Measurements from ENCODE around the gene FOXRED2. TPM values are rescaled to one million over a fixed set of nuclear protein-coding genes. Genes with fewer than 3 reads are reported as not detected.

FOXRED2 gene
- total and polyA plus RNA-seq, 2 of the 8 experiments (the other 6 are each of a cell fraction or from before 2014, with no cell fraction given) = 11.5 to 27.8 TPM

DNA sequence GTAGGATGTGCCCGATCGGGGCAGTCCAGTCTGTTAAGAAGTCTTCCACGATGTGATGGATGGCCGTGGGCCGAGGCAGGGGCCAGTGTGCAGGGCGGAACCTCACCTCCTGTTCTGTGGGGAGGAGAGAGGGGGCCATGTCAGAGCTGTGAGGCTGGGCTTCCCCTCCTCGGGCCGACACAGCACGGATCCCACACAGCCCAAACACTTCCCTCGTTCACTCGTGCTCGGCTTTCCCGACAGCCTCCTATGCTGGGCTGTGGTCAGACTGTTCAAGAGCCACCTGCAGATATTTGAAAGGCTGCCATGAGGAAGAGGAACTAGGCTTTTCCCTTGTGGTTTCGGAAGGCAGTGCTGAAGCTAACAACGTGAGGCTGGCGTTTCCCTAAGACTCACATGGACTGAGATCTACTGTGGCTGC lies 13.1 kb downstream of the FOXRED2 start:
- CTCF ChIA-PET (ENCODE audit: partially characterized antibody) = interaction anchor here (0.6 to 2.0 kb wide), 5 partner anchors 8 to 232 kb away, joined by 3 to 7 read pairs (median 5); no protein-coding TSS in a partner anchor
- H2BK120ac ChIP-seq (replicated peaks; ENCODE audit: low read depth, low read length) = no peak overlapping the region
- H2BK15ac ChIP-seq (ENCODE audit: low read length) = no peak overlapping the region

More for the DNA sequence above, 13.1 kb downstream of the FOXRED2 start:
- Histone ChIP-seq H3K14ac (ENCODE audit: insufficient read length) (no peak overlapping the region), H4K91ac (replicated peaks; ENCODE audit: insufficient read length, low read length) (no peak overlapping the region), H2BK12ac (ENCODE audit: low read depth, low read length) (no peak overlapping the region), H3K4me1 (replicated peaks in 1 of 4; ENCODE audit: control insufficient read depth in 3 of 4, insufficient read depth in 4 of 4, low read length in 3 of 4) (no peaks in the 10 kb centered on the region), H2AFZ (ENCODE audit: low read length) (no peak overlapping the region), H3K27ac (ENCODE audit: low read depth, low read length) (no peak overlapping the region), H3K9me3 (ENCODE audit: insufficient read depth in 2 of 2, low read depth in 1 of 2, low read length in 1 of 2) (no peaks in the 10 kb centered on the region), H3K56ac (replicated peaks; ENCODE audit: insufficient read length, low read depth, low read length) (no peak overlapping the region), H3K23ac (ENCODE audit: insufficient read length) (no peak overlapping the region), H3K4ac (replicated peaks; ENCODE audit: insufficient read length, low read depth, low read length) (no peak overlapping the region), H3K4me2 (ENCODE audit: insufficient read depth in 1 of 2, low read depth in 2 of 2, low read length in 2 of 2) (no peak overlapping the region), H3K27me3 (replicated peaks in 1 of 4; ENCODE audit: control insufficient read depth in 3 of 4, extremely low read depth in 1 of 4, insufficient read depth in 3 of 4, low read length in 3 of 4) (no peaks in the 10 kb centered on the region; a peak in 1 of 7 replicates), H4K5ac (ENCODE audit: insufficient read length, low read depth, low read length) (no peak overlapping the region), H4K20me1 (replicated peaks in 1 of 2; ENCODE audit: control insufficient read depth in 1 of 2, insufficient read depth in 2 of 2, low read length in 2 of 2) (no peaks in the 10 kb centered on the region), H3K23me2 (ENCODE audit: low read depth, low read length) (no peaks in the 10 kb centered on the region), H4K8ac (ENCODE audit: extremely low read depth, insufficient read depth, low read length) (no peak overlapping the region), H3K79me2 (ENCODE audit: control insufficient read depth in 1 of 2, insufficient read depth in 2 of 2, low read length in 2 of 2) (no peaks in the 10 kb centered on the region), H3K79me1 (ENCODE audit: low read depth, low read length) (no peaks in the 10 kb centered on the region), H3K4me3 (ENCODE audit: extremely low read depth in 1 of 4, insufficient read depth in 2 of 4, low read depth in 3 of 4, low read length in 4 of 4) (no peak overlapping the region), H2BK20ac (ENCODE audit: low read length) (no peak overlapping the region), H3K9ac (replicated peaks in 1 of 4; ENCODE audit: extremely low read depth in 1 of 4, low read depth in 3 of 4, low read length in 3 of 4) (no peak overlapping the region), H3K18ac (ENCODE audit: extremely low read depth, low read length) (no peak overlapping the region), H2BK5ac (ENCODE audit: low read depth, low read length) (no peak overlapping the region; the same call in 1 of the 2 replicates), H2AK5ac (ENCODE audit: low read depth, low read length) (no peak overlapping the region), H3K36me3 (ENCODE audit: control insufficient read depth in 2 of 4, insufficient read depth in 4 of 4, low read length in 3 of 4) (peaks cover 6 to 31% (median 8%) of the 10 kb centered on the region in 4 experiments; a peak in 5 of 8 replicates)
- TF ChIP-seq SP1 (IDR thresholded peaks at IDR 0.05; ENCODE audit: low read depth, low read length) (no peak), SP2 (IDR thresholded peaks at IDR 0.05; ENCODE audit: low read length) (no peak), HDAC6 (IDR thresholded peaks at IDR 0.05; ENCODE audit: low read depth, low read length) (no peak), KDM4A (IDR thresholded peaks at IDR 0.05; ENCODE audit: low read depth, low read length, severe bottlenecking) (no peak), JUN (IDR thresholded peaks at IDR 0.05; ENCODE audit: low read depth, low read length) (no peak), SAP30 (IDR thresholded peaks at IDR 0.05; ENCODE audit: insufficient read depth, insufficient replicate concordance, low read length) (no peak), YY1 (IDR thresholded peaks at IDR 0.05; ENCODE audit: low read depth, low read length) (no peak), POLR2A (IDR thresholded peaks at IDR 0.05; ENCODE audit: control extremely low read depth in 1 of 2, low read depth in 2 of 2, low read length in 2 of 2) (no peak), ATF3 (IDR thresholded peaks at IDR 0.05; ENCODE audit: insufficient read depth, low read depth, low read length) (no peak), KDM5A (IDR thresholded peaks at IDR 0.05; ENCODE audit: low read length) (no peak), KDM1A (IDR thresholded peaks at IDR 0.05; ENCODE audit: borderline replicate concordance, low read length) (no peak), TEAD4 (IDR thresholded peaks at IDR 0.05; ENCODE audit: low read depth, low read length) (no peak), TCF12 (IDR thresholded peaks at IDR 0.05; ENCODE audit: low read depth, low read length) (no peak)
- DNase-seq (ENCODE audit: low read depth in 1 of 2, low spot score in 2 of 2) (no peak), FAIRE-seq (no peak)
- POLR2A ChIA-PET (ENCODE audit: partially characterized antibody) = interaction anchor here (1.1 to 2.3 kb wide), 5 partner anchors 11 to 36 kb away, joined by 3 to 9 read pairs (median 5); partner anchors contain the start of genes FOXRED2 and TXN2
- WGBS, 2 experiments (ENCODE audit: extremely low coverage in 1 of 2, insufficient coverage in 1 of 2, insufficient read length in 1 of 2, insufficient replicate concordance in 2 of 2, low coverage in 1 of 2, low lambda C conversion rate in 2 of 2, missing lambda C conversion rate in 1 of 2) = 92% methylated on average over 13 of the region's 16 CpGs; no CpG with 5 or more reads in 1 of the 2 experiments
